GM12878 (cell line): ENCODE results near the gene ESR1.

Experiments used
- CHD1 ChIP-seq: IDR thresholded peaks from 2 replicates; pipeline ENCODE4 v1.6.1; 2012; ENCODE audit warnings: low read depth, low read length, improper control_type of control experiment
- EP300 ChIP-seq, 2 experiments: fragments of 150-350 bp in 1 of 2; IDR thresholded peaks; 2 replicates each; pipeline ENCODE4 v1.6.1; 2011 to 2012; ENCODE audit warnings: low read depth in 2 of 2, low read length in 2 of 2, borderline replicate concordance in 1 of 2, improper control_type of control experiment in 1 of 2, inconsistent platforms in 1 of 2; ENCODE audit not compliant: control insufficient read depth in 1 of 2
- JUNB ChIP-seq: IDR thresholded peaks from 2 replicates; pipeline ENCODE4 v1.6.1; 2016; ENCODE audit warnings: antibody characterized with exemption, mild to moderate bottlenecking
- NFIC ChIP-seq: IDR thresholded peaks from 2 replicates; pipeline ENCODE4 v1.6.1; 2012; ENCODE audit warnings: low read depth, mild to moderate bottlenecking, inconsistent platforms, low read length, moderate library complexity
- RB1 ChIP-seq: fragments of 450-650 bp; formaldehyde crosslinking; IDR thresholded peaks from 2 replicates; pipeline ENCODE4 v1.6.1; 2017; ENCODE audit warnings: mild to moderate bottlenecking, borderline replicate concordance
- SP1 ChIP-seq: IDR thresholded peaks from one replicate; pipeline ENCODE4 v1.6.1; 2011; ENCODE audit warnings: low read depth, low read length
- TAF1 ChIP-seq: IDR thresholded peaks from 2 replicates; pipeline ENCODE4 v1.6.1; 2011; ENCODE audit warnings: mild to moderate bottlenecking, low read depth, low read length, borderline replicate concordance
- TCF7 ChIP-seq: IDR thresholded peaks from 2 replicates; pipeline ENCODE4 v1.6.1; 2014; ENCODE audit warnings: antibody characterized with exemption, borderline replicate concordance
- TF ChIP-seq, protein P1 (sequence below): IDR thresholded peaks from 2 replicates; pipeline ENCODE4 v1.6.1; 2011; ENCODE audit warnings: low read depth, low read length, improper control_type of control experiment, borderline replicate concordance
- TF ChIP-seq, protein P2 (sequence below), 3 experiments: IDR thresholded peaks in 2 of 3; conservative IDR thresholded peaks in 1 of 3; 2 replicates each; pipeline ENCODE4 v1.5.1; 2011; ENCODE audit warnings: low read depth in 3 of 3, low read length in 3 of 3, mild to moderate bottlenecking in 3 of 3, control low read depth in 2 of 3, moderate library complexity in 2 of 3, inconsistent platforms in 1 of 3, mixed read lengths in 1 of 3; ENCODE audit not compliant: control insufficient read depth in 2 of 3, insufficient read depth in 1 of 3; ENCODE audit errors: extremely low read depth in 1 of 3
- TF ChIP-seq, protein P3 (sequence below): IDR thresholded peaks from 2 replicates; pipeline ENCODE4 v1.6.1; 2011; ENCODE audit warnings: borderline replicate concordance, low read depth, mild to moderate bottlenecking, moderate library complexity, mixed read lengths, low read length; ENCODE audit not compliant: insufficient read depth; ENCODE audit errors: extremely low read length
- TF ChIP-seq, protein P4 (sequence below): IDR thresholded peaks from 2 replicates; pipeline ENCODE4 v1.6.1; 2012; ENCODE audit warnings: improper control_type of control experiment, low read depth, low read length; ENCODE audit not compliant: insufficient replicate concordance

GRCh38 chr6:151917531-151918329 is 110.2 kb downstream of the ESR1 start:
- TF ChIP-seq NFIC (no peak), EP300 (IDR thresholded peaks at IDR 0.05; ENCODE audit: borderline replicate concordance in 1 of 2, control insufficient read depth in 1 of 2, low read depth in 2 of 2, low read length in 2 of 2) (no peak), TAF1 (no peak), JUNB (no peak), TCF7 (no peak), CHD1 (no peak), RB1 (no peak), SP1 (no peak)
- TF ChIP-seq, protein P1, sequence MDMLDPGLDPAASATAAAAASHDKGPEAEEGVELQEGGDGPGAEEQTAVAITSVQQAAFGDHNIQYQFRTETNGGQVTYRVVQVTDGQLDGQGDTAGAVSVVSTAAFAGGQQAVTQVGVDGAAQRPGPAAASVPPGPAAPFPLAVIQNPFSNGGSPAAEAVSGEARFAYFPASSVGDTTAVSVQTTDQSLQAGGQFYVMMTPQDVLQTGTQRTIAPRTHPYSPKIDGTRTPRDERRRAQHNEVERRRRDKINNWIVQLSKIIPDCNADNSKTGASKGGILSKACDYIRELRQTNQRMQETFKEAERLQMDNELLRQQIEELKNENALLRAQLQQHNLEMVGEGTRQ, result no peak
- TF ChIP-seq, protein P2, sequence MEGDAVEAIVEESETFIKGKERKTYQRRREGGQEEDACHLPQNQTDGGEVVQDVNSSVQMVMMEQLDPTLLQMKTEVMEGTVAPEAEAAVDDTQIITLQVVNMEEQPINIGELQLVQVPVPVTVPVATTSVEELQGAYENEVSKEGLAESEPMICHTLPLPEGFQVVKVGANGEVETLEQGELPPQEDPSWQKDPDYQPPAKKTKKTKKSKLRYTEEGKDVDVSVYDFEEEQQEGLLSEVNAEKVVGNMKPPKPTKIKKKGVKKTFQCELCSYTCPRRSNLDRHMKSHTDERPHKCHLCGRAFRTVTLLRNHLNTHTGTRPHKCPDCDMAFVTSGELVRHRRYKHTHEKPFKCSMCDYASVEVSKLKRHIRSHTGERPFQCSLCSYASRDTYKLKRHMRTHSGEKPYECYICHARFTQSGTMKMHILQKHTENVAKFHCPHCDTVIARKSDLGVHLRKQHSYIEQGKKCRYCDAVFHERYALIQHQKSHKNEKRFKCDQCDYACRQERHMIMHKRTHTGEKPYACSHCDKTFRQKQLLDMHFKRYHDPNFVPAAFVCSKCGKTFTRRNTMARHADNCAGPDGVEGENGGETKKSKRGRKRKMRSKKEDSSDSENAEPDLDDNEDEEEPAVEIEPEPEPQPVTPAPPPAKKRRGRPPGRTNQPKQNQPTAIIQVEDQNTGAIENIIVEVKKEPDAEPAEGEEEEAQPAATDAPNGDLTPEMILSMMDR (IDR thresholded peaks at IDR 0.05 in 2 of 3, conservative IDR thresholded peaks at IDR 0.05 in 1 of 3; ENCODE audit: control insufficient read depth in 2 of 3, extremely low read depth in 1 of 3, insufficient read depth in 1 of 3, low read depth in 3 of 3, low read length in 3 of 3), result no peak
- TF ChIP-seq, protein P3, sequence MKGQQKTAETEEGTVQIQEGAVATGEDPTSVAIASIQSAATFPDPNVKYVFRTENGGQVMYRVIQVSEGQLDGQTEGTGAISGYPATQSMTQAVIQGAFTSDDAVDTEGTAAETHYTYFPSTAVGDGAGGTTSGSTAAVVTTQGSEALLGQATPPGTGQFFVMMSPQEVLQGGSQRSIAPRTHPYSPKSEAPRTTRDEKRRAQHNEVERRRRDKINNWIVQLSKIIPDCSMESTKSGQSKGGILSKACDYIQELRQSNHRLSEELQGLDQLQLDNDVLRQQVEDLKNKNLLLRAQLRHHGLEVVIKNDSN, result no peak
- TF ChIP-seq, protein P4, sequence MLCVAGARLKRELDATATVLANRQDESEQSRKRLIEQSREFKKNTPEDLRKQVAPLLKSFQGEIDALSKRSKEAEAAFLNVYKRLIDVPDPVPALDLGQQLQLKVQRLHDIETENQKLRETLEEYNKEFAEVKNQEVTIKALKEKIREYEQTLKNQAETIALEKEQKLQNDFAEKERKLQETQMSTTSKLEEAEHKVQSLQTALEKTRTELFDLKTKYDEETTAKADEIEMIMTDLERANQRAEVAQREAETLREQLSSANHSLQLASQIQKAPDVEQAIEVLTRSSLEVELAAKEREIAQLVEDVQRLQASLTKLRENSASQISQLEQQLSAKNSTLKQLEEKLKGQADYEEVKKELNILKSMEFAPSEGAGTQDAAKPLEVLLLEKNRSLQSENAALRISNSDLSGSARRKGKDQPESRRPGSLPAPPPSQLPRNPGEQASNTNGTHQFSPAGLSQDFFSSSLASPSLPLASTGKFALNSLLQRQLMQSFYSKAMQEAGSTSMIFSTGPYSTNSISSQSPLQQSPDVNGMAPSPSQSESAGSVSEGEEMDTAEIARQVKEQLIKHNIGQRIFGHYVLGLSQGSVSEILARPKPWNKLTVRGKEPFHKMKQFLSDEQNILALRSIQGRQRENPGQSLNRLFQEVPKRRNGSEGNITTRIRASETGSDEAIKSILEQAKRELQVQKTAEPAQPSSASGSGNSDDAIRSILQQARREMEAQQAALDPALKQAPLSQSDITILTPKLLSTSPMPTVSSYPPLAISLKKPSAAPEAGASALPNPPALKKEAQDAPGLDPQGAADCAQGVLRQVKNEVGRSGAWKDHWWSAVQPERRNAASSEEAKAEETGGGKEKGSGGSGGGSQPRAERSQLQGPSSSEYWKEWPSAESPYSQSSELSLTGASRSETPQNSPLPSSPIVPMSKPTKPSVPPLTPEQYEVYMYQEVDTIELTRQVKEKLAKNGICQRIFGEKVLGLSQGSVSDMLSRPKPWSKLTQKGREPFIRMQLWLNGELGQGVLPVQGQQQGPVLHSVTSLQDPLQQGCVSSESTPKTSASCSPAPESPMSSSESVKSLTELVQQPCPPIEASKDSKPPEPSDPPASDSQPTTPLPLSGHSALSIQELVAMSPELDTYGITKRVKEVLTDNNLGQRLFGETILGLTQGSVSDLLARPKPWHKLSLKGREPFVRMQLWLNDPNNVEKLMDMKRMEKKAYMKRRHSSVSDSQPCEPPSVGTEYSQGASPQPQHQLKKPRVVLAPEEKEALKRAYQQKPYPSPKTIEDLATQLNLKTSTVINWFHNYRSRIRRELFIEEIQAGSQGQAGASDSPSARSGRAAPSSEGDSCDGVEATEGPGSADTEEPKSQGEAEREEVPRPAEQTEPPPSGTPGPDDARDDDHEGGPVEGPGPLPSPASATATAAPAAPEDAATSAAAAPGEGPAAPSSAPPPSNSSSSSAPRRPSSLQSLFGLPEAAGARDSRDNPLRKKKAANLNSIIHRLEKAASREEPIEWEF, result no peak
